Activated CD8-positive, alpha-beta T cell treated with anti-CD3 and anti-CD28 coated beads for 36 hours (primary cell): Measurements from ENCODE around the gene PTGER1. TPM values are rescaled to one million over a fixed set of nuclear protein-coding genes. Genes with fewer than 3 reads are reported as not detected.

Source experiments
- ATAC-seq: fragments of 200-7000 bp; cut with Tn5 transposase; one replicate; pipeline ENCODE4 v1.10.0; 2021; ENCODE audit warnings: mild to moderate bottlenecking, moderate library complexity
- CTCF ChIA-PET: fragments of 350-600 bp; sonication (Branson Sonifier 250); formaldehyde crosslinking; loops from one replicate; lab custom pipeline; 2021; ENCODE audit warnings: antibody characterized with exemption; lab: Charles Lee
- POLR2A ChIA-PET: fragments of 350-600 bp; sonication (Branson Sonifier 250); formaldehyde crosslinking; loops from one replicate; lab custom pipeline; 2021; ENCODE audit warnings: antibody characterized with exemption; lab: Charles Lee
- DNase-seq: peaks from one replicate; pipeline ENCODE4 v3.0.0-alpha.2; 2020
- H3K27ac Mint-ChIP-seq: one replicate; pipeline ENCODE4 v1.8.0; 2021; ENCODE audit warnings: mild to moderate bottlenecking, mixed read lengths
- H3K27me3 Mint-ChIP-seq: one replicate; pipeline ENCODE4 v1.8.0; 2021; ENCODE audit warnings: mixed read lengths
- H3K36me3 Mint-ChIP-seq: one replicate; pipeline ENCODE4 v1.8.0; 2021; ENCODE audit warnings: low read depth, mixed read lengths
- H3K4me1 Mint-ChIP-seq: one replicate; pipeline ENCODE4 v1.8.0; 2021; ENCODE audit warnings: low read depth, mixed read lengths
- H3K4me3 Mint-ChIP-seq: one replicate; pipeline ENCODE4 v1.8.0; 2021; ENCODE audit warnings: mild to moderate bottlenecking, moderate library complexity, mixed read lengths
- H3K9me3 Mint-ChIP-seq: one replicate; pipeline ENCODE4 v1.8.0; 2021; ENCODE audit warnings: mixed read lengths
- CTCF ChIP-seq: fragments of 200-600 bp; IDR thresholded peaks from one replicate; pipeline ENCODE4 v1.8.0; 2022; ENCODE audit warnings: antibody characterized with exemption, mild to moderate bottlenecking
- intact Hi-C: fragments of 100-400 bp; cut with micrococcal nuclease; formaldehyde crosslinking; loops from one replicate; pipeline ENCODE4 v1.10.0; 2022
- total RNA-seq, 2 experiments: library from RNA; stranded (reverse); gene quantifications; one replicate each; pipeline ENCODE4 v1.2.3, GENCODE V29; 2021

The PTGER1 gene
- total RNA-seq, 2 experiments from 2014 or later = 0.43 TPM

- intact Hi-C loops = no loop called here
- DNase-seq (no peak), ATAC-seq (no peak)
- no peaks in the 10 kb centered on the region for H3K9me3 Mint-ChIP-seq
- H3K36me3 Mint-ChIP-seq = peaks cover 8% of the 10 kb centered on the region
- ChIA-PET CTCF (interaction anchor here (0.6 to 2.2 kb wide), 16 partner anchors 7 to 337 kb away, joined by 3 to 9 read pairs (median 4); partner anchors contain the start of genes ASF1B, GIPC1 and PKN1), POLR2A (interaction anchor here (0.7 to 2.3 kb wide), 8 partner anchors 8 to 271 kb away, joined by 3 to 11 read pairs (median 3); partner anchors contain the start of genes DDX39A and PKN1)
- TF ChIP-seq CTCF = no peak
- peaks cover 34% of the 10 kb centered on the region for H3K4me1 Mint-ChIP-seq
- peaks cover 15% of the 10 kb centered on the region for H3K27me3 Mint-ChIP-seq
- H3K27ac Mint-ChIP-seq = no peak overlapping the region
- H3K4me3 Mint-ChIP-seq = no peak overlapping the region
Observed at GRCh38 chr19:14473073-14473977, 1.8 kb downstream of the PTGER1 start.

- peak; percentile 91 for DNase-seq
- Mint-ChIP-seq H3K4me3 (no peak overlapping the region), H3K27me3 (peaks cover 15% of the 10 kb centered on the region), H3K36me3 (peaks cover 8% of the 10 kb centered on the region), H3K9me3 (no peaks in the 10 kb centered on the region), H3K27ac (no peak overlapping the region), H3K4me1 (peaks cover 34% of the 10 kb centered on the region)
- peak; percentile 63 for ATAC-seq
- ChIA-PET CTCF (interaction anchor here (0.6 to 2.2 kb wide), 21 partner anchors 8 to 336 kb away, joined by 3 to 9 read pairs (median 4); partner anchors contain the start of genes ASF1B, GIPC1 and PKN1), POLR2A (interaction anchor here (0.7 to 2.3 kb wide), 10 partner anchors 9 to 270 kb away, joined by 3 to 11 read pairs (median 3); partner anchors contain the start of genes DDX39A and PKN1)
- intact Hi-C loops = no loop called here
- peak; percentile 100 for TF ChIP-seq CTCF
Observed at GRCh38 chr19:14472202-14472938, 2.8 kb downstream of the PTGER1 start.

- no peak for ATAC-seq
- Mint-ChIP-seq H3K9me3 (no peaks in the 10 kb centered on the region), H3K4me1 (peaks cover 33% of the 10 kb centered on the region), H3K27me3 (peaks cover 15% of the 10 kb centered on the region), H3K27ac (no peak overlapping the region), H3K36me3 (peaks cover 8% of the 10 kb centered on the region), H3K4me3 (no peak overlapping the region)
- DNase-seq = no peak
- ChIA-PET CTCF (interaction anchor here (0.6 to 2.2 kb wide), 13 partner anchors 9 to 335 kb away, joined by 3 to 9 read pairs (median 4); partner anchors contain the start of genes ASF1B and PKN1), POLR2A (interaction anchor here (1.2 to 2.3 kb wide), 6 partner anchors 11 to 66 kb away, joined by 3 to 11 read pairs (median 3); partner anchors contain the start of genes DDX39A and PKN1)
- no peak for TF ChIP-seq CTCF
- intact Hi-C loops = no loop called here
Observed at GRCh38 chr19:14471436-14472187, 3.5 kb downstream of the PTGER1 start.

- intact Hi-C loops = no loop called here
- TF ChIP-seq CTCF = no peak
- ChIA-PET CTCF (no interaction called here), POLR2A (no interaction called here)
- H3K36me3 Mint-ChIP-seq = peaks cover 14% of the 10 kb centered on the region
- H3K4me1 Mint-ChIP-seq = peaks cover 20% of the 10 kb centered on the region
- H3K4me3 Mint-ChIP-seq = no peak overlapping the region
- no peaks in the 10 kb centered on the region for H3K9me3 Mint-ChIP-seq
- ATAC-seq = no peak
- DNase-seq = no peak
- peaks cover 15% of the 10 kb centered on the region for H3K27me3 Mint-ChIP-seq
- H3K27ac Mint-ChIP-seq = no peak overlapping the region
Observed at GRCh38 chr19:14470031-14470876, 4.9 kb downstream of the PTGER1 start.
